CD4-positive, alpha-beta T cell (primary cell): Measurements from ENCODE around the gene FBXL20. TPM values are rescaled to one million over a fixed set of nuclear protein-coding genes. Genes with fewer than 3 reads are reported as not detected.

ENCODE experiments used
- ATAC-seq: fragments of 200-7000 bp; cut with Tn5 transposase; one replicate; pipeline ENCODE4 v1.10.0; 2022; ENCODE audit warnings: mild to moderate bottlenecking; ENCODE audit not compliant: poor library complexity
- CTCF ChIA-PET: fragments of 350-600 bp; sonication (Branson Sonifier 250); formaldehyde crosslinking; loops from one replicate; lab custom pipeline; 2021; ENCODE audit warnings: antibody characterized with exemption, inconsistent platforms; lab: Charles Lee
- POLR2A ChIA-PET: fragments of 350-600 bp; sonication (Branson Sonifier 250); formaldehyde crosslinking; loops from one replicate; lab custom pipeline; 2021; ENCODE audit warnings: antibody characterized with exemption, inconsistent platforms; lab: Charles Lee
- DNase-seq, 14 experiments: peaks; one replicate each; pipeline ENCODE4 v3.0.0-alpha.2; 2013 to 2020; ENCODE audit warnings: mixed read lengths in 2 of 14
- H3K27ac ChIP-seq, 2 donors: one replicate each; pipeline versions ENCODE4 v1.5.1 to v1.7.0; 2013; ENCODE audit warnings: low read length in 2 of 2, low read depth in 1 of 2, mild to moderate bottlenecking in 1 of 2
- H3K27me3 ChIP-seq, 2 experiments: 1 replicate in 1 of 2; 2 replicates in 1 of 2; pipeline versions ENCODE4 v1.6.1 to v1.7.0; 2013; ENCODE audit warnings: low read length in 2 of 2, control low read depth in 1 of 2, mild to moderate bottlenecking in 1 of 2, moderate library complexity in 1 of 2; ENCODE audit not compliant: insufficient read depth in 2 of 2, control insufficient read depth in 1 of 2
- H3K36me3 ChIP-seq: one replicate; pipeline ENCODE4 v1.6.1; 2013; ENCODE audit warnings: low read length, control low read depth; ENCODE audit not compliant: insufficient read depth
- H3K4me1 ChIP-seq: one replicate; pipeline ENCODE4 v1.6.1; 2013; ENCODE audit warnings: low read length, control low read depth; ENCODE audit not compliant: insufficient read depth
- H3K4me3 ChIP-seq: one replicate; pipeline ENCODE4 v1.5.1; 2013; ENCODE audit warnings: mild to moderate bottlenecking, low read length, moderate library complexity
- H3K9me3 ChIP-seq, 2 experiments: 1 replicate in 1 of 2; 2 replicates in 1 of 2; pipeline versions ENCODE4 v1.6.1 to v1.7.0; 2013; ENCODE audit warnings: low read length in 2 of 2, mild to moderate bottlenecking in 2 of 2, control low read depth in 1 of 2, moderate library complexity in 1 of 2; ENCODE audit not compliant: control insufficient read depth in 1 of 2, insufficient read depth in 1 of 2
- H3K27ac Mint-ChIP-seq: one replicate; pipeline ENCODE4 v1.8.0; 2020; ENCODE audit warnings: mixed read lengths
- H3K27me3 Mint-ChIP-seq: one replicate; pipeline ENCODE4 v1.8.0; 2021; ENCODE audit warnings: mixed read lengths
- H3K36me3 Mint-ChIP-seq: one replicate; pipeline ENCODE4 v1.8.0; 2021; ENCODE audit warnings: low read depth, mixed read lengths
- H3K4me1 Mint-ChIP-seq: one replicate; pipeline ENCODE4 v1.8.0; 2021; ENCODE audit warnings: low read depth, mixed read lengths
- H3K4me3 Mint-ChIP-seq: one replicate; pipeline ENCODE4 v1.8.0; 2020; ENCODE audit warnings: mild to moderate bottlenecking, mixed read lengths
- H3K9me3 Mint-ChIP-seq: one replicate; pipeline ENCODE4 v1.8.0; 2020; ENCODE audit warnings: mixed read lengths
- intact Hi-C, 2 experiments: fragments of 100-400 bp; cut with DNase I in 1 of 2; cut with micrococcal nuclease in 1 of 2; formaldehyde crosslinking; loops; one replicate each; pipeline versions ENCODE4 v1.15.1 to v1.9.0; 2023 to 2025; cut with DNase I, micrococcal nuclease
- total RNA-seq, 174 experiments: library from RNA in 2 of 174; stranded (reverse) in 2 of 174; gene quantifications; one replicate each; pipeline ENCODE4 v1.2.3 and lab custom pipeline; 2021 to 2026
- TF ChIP-seq, protein P1 (sequence below): fragments of 200-600 bp; IDR thresholded peaks from one replicate; pipeline ENCODE4 v1.8.0; 2022; ENCODE audit warnings: antibody characterized with exemption, mild to moderate bottlenecking

FBXL20 gene
- total RNA-seq, 2 experiments from 2014 or later = 16.7 to 17.1 TPM

DNA sequence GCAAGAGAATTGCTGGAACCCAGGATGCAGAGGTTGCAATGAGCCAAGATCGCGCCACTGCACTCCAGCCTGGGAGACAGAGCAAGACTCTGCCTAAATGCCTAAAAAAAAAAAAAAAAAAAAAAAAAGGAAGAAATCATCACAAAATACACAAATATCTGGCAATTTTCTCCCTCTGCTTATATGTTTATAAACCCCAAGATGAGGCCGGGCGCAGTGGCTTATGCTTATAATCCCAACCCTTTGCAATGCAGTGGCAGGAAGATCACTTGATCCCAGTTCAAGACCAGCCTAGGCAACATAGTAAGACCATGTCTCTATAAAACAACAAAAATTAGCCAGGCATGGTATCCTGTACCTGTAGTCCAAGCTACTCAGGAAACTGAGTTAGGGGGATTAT lies 28.2 kb upstream of the FBXL20 start:
- no peaks in the 10 kb centered on the region for H3K4me1 Mint-ChIP-seq
- H3K9me3 Mint-ChIP-seq = no peaks in the 10 kb centered on the region
- Histone ChIP-seq H3K9me3 (no peaks in the 10 kb centered on the region), H3K27me3 (no peaks in the 10 kb centered on the region), H3K27ac (no peak overlapping the region), H3K36me3 (peaks cover 78% of the 10 kb centered on the region), H3K4me3 (no peak overlapping the region), H3K4me1 (no peaks in the 10 kb centered on the region)
- no peak overlapping the region for H3K27ac Mint-ChIP-seq
- no peak overlapping the region for H3K4me3 Mint-ChIP-seq
- POLR2A ChIA-PET = no interaction called here
- no peaks in the 10 kb centered on the region for H3K27me3 Mint-ChIP-seq
- H3K36me3 Mint-ChIP-seq = peaks cover 78% of the 10 kb centered on the region
- no peak for ATAC-seq
- no peak for DNase-seq
- CTCF ChIA-PET = no interaction called here
- TF ChIP-seq, protein P1, sequence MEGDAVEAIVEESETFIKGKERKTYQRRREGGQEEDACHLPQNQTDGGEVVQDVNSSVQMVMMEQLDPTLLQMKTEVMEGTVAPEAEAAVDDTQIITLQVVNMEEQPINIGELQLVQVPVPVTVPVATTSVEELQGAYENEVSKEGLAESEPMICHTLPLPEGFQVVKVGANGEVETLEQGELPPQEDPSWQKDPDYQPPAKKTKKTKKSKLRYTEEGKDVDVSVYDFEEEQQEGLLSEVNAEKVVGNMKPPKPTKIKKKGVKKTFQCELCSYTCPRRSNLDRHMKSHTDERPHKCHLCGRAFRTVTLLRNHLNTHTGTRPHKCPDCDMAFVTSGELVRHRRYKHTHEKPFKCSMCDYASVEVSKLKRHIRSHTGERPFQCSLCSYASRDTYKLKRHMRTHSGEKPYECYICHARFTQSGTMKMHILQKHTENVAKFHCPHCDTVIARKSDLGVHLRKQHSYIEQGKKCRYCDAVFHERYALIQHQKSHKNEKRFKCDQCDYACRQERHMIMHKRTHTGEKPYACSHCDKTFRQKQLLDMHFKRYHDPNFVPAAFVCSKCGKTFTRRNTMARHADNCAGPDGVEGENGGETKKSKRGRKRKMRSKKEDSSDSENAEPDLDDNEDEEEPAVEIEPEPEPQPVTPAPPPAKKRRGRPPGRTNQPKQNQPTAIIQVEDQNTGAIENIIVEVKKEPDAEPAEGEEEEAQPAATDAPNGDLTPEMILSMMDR = no peak
- intact Hi-C loops = no loop called here

DNA sequence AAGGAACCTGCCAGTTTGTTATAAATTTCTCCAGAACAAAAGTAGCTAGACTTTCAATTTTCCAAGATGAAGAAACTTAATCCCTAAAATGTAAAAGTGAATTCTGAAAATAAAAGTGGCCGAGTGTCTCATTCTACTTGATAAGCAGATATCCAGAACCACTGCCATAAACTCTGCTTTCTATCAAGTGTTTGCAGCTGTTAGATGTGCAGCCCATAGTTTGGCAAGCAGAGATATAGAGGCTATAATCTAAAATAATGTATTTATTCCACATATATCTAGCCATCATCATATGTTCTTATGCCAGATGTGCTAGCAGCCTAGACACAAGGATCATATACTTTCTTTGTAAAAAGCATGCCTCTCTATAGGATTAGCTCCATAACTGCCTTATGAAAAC lies 14.7 kb upstream of the FBXL20 start:
- no peak overlapping the region for H3K27ac Mint-ChIP-seq
- no peak for ATAC-seq

DNA sequence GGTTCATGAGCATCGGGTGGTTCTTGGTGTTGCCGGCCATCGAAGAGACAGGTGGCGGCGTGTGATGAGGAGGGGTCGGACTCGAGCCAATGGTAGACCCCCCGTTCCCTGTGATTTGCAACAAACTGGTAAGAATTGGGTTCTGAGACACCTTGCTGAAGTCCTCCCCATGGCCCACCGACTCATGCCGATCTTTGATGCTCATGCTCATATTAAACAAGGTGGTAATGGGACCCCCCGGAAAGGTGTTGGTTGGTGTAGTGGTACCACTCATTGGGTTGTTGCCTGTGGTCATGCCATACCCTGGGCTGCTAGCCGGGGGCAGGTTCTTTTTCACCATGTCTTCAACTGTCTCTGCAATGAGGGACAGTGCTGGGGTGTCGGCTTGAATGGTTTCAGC lies 8.9 kb upstream of the FBXL20 start:
- no peaks in the 10 kb centered on the region for H3K9me3 Mint-ChIP-seq
- DNase-seq = no peak
- peaks cover 69% of the 10 kb centered on the region for H3K36me3 ChIP-seq
- ChIA-PET POLR2A (no interaction called here), CTCF (no interaction called here)
- H3K4me3 ChIP-seq = no peak overlapping the region
- TF ChIP-seq, protein P1 = no peak
- no peaks in the 10 kb centered on the region for H3K4me1 ChIP-seq
- peaks cover 5% of the 10 kb centered on the region for H3K4me1 Mint-ChIP-seq
- no peak overlapping the region for H3K4me3 Mint-ChIP-seq
- intact Hi-C loops = loop anchor here in 1 of 2 experiments (10.0 kb wide), 1 partner anchor 135 kb away; no protein-coding TSS in a partner anchor
- no peak for ATAC-seq
- no peak overlapping the region for H3K27ac ChIP-seq
- H3K27me3 Mint-ChIP-seq = no peaks in the 10 kb centered on the region
- H3K27ac Mint-ChIP-seq = no peak overlapping the region
- no peaks in the 10 kb centered on the region for H3K27me3 ChIP-seq
- peaks cover 56% of the 10 kb centered on the region for H3K36me3 Mint-ChIP-seq
- H3K9me3 ChIP-seq = no peaks in the 10 kb centered on the region

More for the DNA sequence above, 14.7 kb upstream of the FBXL20 start:
- no peaks in the 10 kb centered on the region for H3K9me3 ChIP-seq
- no peaks in the 10 kb centered on the region for H3K9me3 Mint-ChIP-seq
- POLR2A ChIA-PET = no interaction called here
- TF ChIP-seq, protein P1 = no peak
- no peak overlapping the region for H3K4me3 ChIP-seq
- H3K27ac ChIP-seq = no peak overlapping the region
- peaks cover 76% of the 10 kb centered on the region for H3K36me3 ChIP-seq
- H3K27me3 Mint-ChIP-seq = no peaks in the 10 kb centered on the region
- no peaks in the 10 kb centered on the region for H3K27me3 ChIP-seq
- CTCF ChIA-PET = interaction anchor here (0.7 kb wide), 2 partner anchors 35 to 44 kb away, joined by 3 read pairs; no protein-coding TSS in a partner anchor
- intact Hi-C loops = loop anchor here in 1 of 2 experiments (10.0 kb wide), 1 partner anchor 141 kb away; no protein-coding TSS in a partner anchor
- no peaks in the 10 kb centered on the region for H3K4me1 ChIP-seq
- H3K36me3 Mint-ChIP-seq = peaks cover 73% of the 10 kb centered on the region
- no peaks in the 10 kb centered on the region for H3K4me1 Mint-ChIP-seq
- no peak overlapping the region for H3K4me3 Mint-ChIP-seq
- no peak for DNase-seq
